Femur (tissue), 1 donor: ENCODE measurements around the gene GNAZ.

Experiments
- DNase-seq: peaks from one replicate; pipeline ENCODE4 v3.0.0-alpha.2; 2017

The GNAZ gene

GRCh38 chr22:23110190-23110921 is 40.0 kb downstream of the GNAZ start:
- peak; percentile 74 for DNase-seq

- no peak for DNase-seq
Observed at GRCh38 chr22:23110922-23111527, 40.7 kb downstream of the GNAZ start.

DNA sequence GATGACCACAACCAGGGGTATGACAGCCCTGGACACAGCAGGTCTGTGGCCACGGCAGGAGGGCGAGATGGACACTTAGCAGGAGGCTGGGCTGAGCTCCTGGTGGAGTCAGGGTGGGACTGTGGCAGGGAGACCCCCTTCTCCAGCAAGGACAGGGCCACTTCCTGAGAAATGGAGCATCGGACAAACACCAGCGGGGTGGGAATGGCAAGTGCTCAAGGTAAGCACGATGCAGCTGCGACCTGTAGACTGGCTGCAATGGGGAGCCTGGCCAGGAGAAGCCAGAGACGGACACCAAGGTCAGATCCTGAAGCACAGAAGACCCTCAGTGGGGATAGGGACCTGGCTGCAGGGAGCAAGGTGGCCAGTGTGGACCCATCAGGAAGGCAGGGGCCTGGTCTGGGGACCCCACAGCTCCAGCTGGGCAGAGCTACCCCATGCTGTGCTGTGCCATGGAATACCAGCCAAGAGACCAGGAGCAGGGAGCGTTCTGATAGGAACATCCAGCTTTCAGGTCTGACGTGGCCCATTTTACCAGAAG is 42.2 kb downstream of the GNAZ start:
- no peak for DNase-seq

GRCh38 chr22:23113067-23113846 is 42.9 kb downstream of the GNAZ start:
- DNase-seq, result peak; percentile 79

GRCh38 chr22:23113847-23114720 is 43.8 kb downstream of the GNAZ start:
- DNase-seq, result no peak

- no peak for DNase-seq
Observed at GRCh38 chr22:23114721-23115020, 44.4 kb downstream of the GNAZ start.

DNA sequence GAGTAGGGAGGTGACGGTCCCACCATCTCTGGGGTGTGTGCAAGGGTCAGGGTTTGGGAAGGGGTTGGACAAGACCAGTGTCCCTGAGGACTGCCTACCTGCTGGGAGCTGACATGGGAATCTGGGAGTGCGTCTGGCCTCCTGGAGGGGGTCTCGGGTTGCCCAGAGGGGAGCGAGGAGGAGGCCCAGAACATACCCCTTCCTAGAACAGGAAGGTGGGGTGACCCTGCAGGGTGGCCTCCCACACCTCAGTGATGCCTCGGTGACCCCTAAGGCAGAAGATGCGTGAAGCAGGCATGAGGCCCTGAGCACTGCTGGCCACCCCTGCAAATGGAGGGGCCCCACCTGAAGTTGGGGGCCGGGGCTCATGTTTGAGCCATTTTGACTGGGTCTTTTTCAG is 45.0 kb downstream of the GNAZ start:
- DNase-seq, result no peak

- DNase-seq, result no peak
Observed at GRCh38 chr22:23115825-23116494, 45.6 kb downstream of the GNAZ start.

DNA sequence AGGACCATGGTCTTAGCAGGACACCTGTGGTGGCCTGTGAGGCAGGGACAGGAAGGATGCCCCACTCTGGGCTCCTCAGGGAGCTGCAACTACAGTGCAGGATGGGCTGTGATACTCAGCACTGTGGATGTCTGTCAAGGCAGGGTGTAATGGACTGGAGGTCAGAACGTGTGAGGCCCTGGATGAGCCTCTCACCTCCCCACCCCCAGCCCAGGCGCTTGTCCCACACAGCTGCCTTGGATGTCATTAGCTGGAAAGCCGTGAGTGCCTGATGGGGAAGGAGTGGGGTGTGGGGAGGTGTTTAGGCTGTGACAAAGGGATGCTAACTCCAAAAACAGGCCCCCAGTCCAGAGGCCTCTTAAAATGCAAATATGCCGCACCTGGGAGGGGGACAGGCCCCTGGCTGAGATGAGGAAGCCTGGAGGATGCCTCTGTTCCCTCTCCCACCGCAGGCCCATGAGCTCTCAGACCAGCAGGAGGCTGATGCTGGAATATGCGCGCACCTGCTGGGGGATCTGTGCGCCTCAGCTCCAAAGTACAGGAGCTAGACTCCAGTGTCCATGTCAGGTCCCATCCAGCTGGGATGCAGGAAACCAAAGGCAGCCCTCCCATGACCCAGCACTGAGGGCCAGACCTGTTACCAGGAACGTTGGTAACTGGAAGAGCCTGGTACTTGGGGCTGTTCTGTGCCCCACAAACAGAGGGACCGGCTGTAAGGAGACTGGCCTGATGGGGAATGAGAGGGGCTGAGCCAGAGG is 46.4 kb downstream of the GNAZ start:
- no peak for DNase-seq

DNA sequence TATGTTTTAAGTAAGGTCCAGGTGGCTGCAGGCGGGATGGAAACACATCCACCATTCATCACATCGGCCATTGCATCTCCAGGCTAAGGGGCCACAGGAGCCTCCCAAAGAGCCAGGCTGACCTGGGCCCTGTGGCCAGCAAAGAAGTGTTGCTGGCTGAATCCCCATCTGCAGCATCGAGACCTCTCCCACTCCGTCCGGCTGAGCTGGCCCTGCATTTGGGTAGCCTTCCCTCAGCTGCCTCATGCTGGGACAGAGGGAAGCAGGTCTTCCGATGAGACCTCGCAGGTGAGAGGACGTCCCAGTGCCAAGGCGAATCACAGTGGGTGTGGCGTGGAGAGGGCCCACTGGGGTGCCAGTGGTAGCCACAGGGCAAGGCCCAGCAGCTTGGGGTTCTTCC is 47.0 kb downstream of the GNAZ start:
- no peak for DNase-seq

DNA sequence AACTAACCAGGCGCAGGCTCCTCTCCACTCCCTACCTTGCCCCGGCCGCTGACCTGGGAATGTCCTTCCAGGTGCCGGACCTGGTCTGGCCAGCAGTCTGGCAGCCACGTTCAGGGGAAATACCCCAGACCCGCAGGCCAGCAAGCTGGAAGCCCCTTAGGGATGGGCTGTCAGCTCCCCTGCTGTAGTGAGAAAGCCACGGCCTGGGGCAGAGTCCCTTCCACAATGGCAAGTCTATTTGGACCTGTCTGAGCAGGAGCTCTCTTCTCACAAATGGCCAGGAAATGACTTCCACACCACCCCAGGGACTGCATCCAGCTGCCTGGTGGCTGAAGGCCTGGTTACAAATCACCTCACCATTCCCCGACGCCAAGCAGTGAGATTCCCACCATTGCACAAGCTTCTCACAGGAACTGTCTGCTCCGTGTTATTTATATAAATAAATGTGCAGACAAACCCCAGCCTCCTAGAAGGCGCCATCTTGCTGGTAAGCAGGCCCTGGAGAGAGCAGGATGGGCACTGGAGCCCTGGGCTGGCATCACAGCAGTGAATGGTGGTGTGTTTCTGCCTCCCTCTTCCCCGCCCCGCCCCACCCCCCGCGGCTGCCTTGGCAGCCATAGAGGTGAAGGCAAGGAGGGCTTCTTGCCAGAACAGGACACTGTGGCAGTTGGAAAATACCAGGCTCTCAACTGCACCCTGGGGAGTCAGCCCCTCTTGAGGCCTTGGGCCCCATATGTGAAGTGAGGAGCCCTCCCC is 47.8 kb downstream of the GNAZ start:
- no peak for DNase-seq

GRCh38 chr22:23118647-23119493 is 48.6 kb downstream of the GNAZ start:
- DNase-seq, result no peak

DNA sequence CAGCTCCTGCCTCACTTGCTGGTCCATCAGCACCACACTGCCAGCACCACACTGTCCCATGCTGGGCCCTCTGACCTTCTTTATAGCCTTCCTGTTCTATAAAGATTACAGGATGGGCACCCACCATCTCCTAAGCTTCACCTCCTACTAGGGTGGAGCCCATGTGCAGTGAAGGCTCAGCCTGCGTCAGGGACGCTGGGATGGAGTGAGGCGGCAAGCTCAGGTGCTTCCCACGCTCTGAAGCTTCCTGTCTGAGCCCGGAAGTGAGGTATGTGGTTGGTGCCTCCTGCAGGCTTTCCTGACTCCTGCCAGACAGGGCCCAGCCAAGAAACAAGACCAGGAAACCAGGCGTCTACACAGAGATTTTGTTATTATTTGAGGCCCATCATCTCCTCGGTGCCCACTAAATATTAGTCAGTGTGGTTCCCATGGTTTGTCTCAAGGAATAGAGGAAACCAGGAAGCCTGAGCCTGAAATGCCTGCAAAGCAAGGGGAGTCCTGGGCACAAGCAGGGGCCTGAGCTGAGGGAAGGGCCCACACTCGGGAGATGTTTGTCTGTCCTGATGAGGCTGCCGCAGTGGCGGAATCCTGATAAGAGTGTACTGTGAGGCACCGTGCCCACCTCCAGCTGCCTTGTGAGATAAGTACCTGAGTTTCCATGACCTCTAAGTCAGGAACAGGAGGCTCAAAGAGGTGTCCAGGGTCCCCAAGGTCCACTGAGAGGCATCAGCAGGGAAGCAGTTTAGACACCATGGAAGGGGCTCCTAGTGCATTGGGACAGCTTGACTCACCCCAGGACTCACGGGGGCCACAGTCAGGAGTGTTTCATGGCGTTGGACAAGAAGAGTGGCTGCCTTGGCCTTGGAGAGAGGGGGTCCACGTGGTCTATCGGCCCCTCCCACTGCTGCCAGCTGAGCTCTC is 49.4 kb downstream of the GNAZ start:
- DNase-seq, result no peak

DNA sequence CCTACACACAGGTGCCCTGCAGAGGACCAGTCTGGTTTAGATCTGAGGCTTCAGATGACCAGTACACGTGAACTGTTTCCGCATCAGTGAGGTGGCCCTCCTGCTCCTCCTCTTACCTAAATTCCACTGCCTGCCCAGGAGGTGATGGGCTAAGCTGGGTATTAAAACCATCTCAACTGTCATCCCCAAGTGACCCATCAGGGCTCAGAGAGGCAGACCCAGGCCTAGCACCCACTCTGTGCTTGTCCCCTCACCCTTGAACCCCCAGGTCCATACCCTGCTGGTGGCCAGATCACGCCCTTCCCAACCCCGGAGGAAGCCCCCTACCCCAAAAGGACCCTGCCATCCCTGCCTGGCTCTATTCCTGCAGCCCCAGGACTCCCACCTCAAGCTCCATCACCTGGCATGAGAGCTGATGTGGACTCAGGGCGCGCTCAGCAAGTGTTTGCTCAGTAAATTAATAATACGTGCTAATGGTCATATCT is 50.1 kb downstream of the GNAZ start:
- no peak for DNase-seq

GRCh38 chr22:23121000-23121421 is 50.7 kb downstream of the GNAZ start:
- DNase-seq, result no peak

DNA sequence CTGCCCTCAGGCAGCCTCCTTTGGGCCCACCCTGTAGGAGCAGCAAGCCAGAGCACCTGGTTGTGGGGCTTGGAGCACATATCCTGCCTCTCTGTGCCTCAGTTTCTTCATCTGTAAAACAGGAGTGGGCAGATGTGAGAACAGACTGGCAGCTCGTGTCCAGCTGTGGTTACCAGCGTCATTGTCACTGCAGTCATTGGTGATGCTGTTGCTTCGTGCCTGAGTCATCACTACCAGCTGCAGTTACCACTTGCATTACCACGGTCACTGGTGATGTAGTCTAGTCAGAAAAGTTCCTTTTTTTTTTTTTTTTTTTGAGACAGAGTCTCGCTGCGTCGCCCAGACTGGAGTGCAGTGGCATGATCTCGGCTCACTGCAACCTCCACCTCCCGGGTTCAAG is 51.1 kb downstream of the GNAZ start:
- no peak for DNase-seq

GRCh38 chr22:23122216-23122957 is 52.1 kb downstream of the GNAZ start:
- no peak for DNase-seq
